GM12878 (cell line): ENCODE data around the gene NT5E. TPM values are rescaled to one million over a fixed set of nuclear protein-coding genes. Genes with fewer than 3 reads are reported as not detected.

Experiments used
- ATAC-seq: fragments of 200-7000 bp; cut with Tn5 transposase; 3 replicates; pipeline ENCODE4 v1.9.1; 2020; ENCODE audit warnings: mild to moderate bottlenecking, moderate library complexity
- BruUV-seq: library from RNA; stranded (reverse); fragments of 400-500 nt; replicated peaks from 2 replicates; lab custom pipeline; 2021; lab: Mats Ljungman, UMichigan
- CTCF ChIA-PET: fragments of 300-600 bp; sonication (Branson Sonifier 250); formaldehyde crosslinking; extraction: SDS; loops from one replicate; lab custom pipeline; 2021; ENCODE audit warnings: inconsistent platforms; lab: Yijun Ruan, JAX
- POLR2A ChIA-PET: fragments of 350-600 bp; formaldehyde crosslinking; extraction: SDS; loops from one replicate; lab custom pipeline; 2021; ENCODE audit warnings: inconsistent platforms; lab: Charles Lee
- RAD21 ChIA-PET: fragments of 300-600 bp; sonication (Branson Sonifier 250); formaldehyde crosslinking; loops from one replicate; lab custom pipeline; 2023; ENCODE audit warnings: antibody characterized with exemption; ENCODE audit not compliant: unreplicated experiment; lab: Charles Lee
- SMC1A ChIA-PET: fragments of 300-600 bp; sonication (Branson Sonifier 250); formaldehyde crosslinking; loops from one replicate; lab custom pipeline; 2023; ENCODE audit not compliant: unreplicated experiment, uncharacterized antibody; lab: Charles Lee
- DNase-seq: peaks from one replicate; pipeline ENCODE4 v3.0.0-alpha.2; 2011; ENCODE audit warnings: low read depth, low spot score
- FAIRE-seq: peaks from 3 replicates; lab custom pipeline; 2011; peaks lifted over from hg19 to GRCh38; lab: Jason Lieb, UNC
- H2AFZ ChIP-seq: 2 replicates; pipeline ENCODE4 v1.6.0; 2011; ENCODE audit warnings: low read depth, low read length, control low read depth; ENCODE audit not compliant: control insufficient read depth
- H3K27ac ChIP-seq: 2 replicates; pipeline ENCODE4 v1.5.1; 2011; ENCODE audit warnings: control low read depth; ENCODE audit not compliant: control insufficient read depth, insufficient read depth
- H3K27me3 ChIP-seq, 2 experiments: replicated peaks in 1 of 2; 2 replicates each; pipeline versions ENCODE4 v1.6.0 to v1.6.1; 2011; ENCODE audit warnings: low read length in 1 of 2; ENCODE audit not compliant: control insufficient read depth in 2 of 2, insufficient read depth in 2 of 2
- H3K36me3 ChIP-seq, 2 experiments: 2 replicates each; pipeline ENCODE4 v1.5.1; 2011; ENCODE audit warnings: low read length in 1 of 2; ENCODE audit not compliant: control insufficient read depth in 2 of 2, insufficient read depth in 2 of 2
- H3K4me1 ChIP-seq: 2 replicates; pipeline ENCODE4 v1.6.1; 2011; ENCODE audit warnings: mild to moderate bottlenecking, low read length, moderate library complexity, mixed read lengths; ENCODE audit not compliant: control insufficient read depth, insufficient read depth
- H3K4me2 ChIP-seq: 2 replicates; pipeline ENCODE4 v1.6.0; 2011; ENCODE audit warnings: control low read depth; ENCODE audit not compliant: control insufficient read depth, insufficient read depth
- H3K4me3 ChIP-seq: fragments of 200-600 bp; sonication (generic); 2 replicates; pipeline ENCODE4 v1.5.1; 2016
- H3K79me2 ChIP-seq: 2 replicates; pipeline ENCODE4 v1.6.0; 2011; ENCODE audit warnings: low read length; ENCODE audit not compliant: control insufficient read depth, insufficient read depth
- H3K9ac ChIP-seq: 2 replicates; pipeline ENCODE4 v1.8.0; 2011; ENCODE audit warnings: low read length, control low read depth, mixed read lengths; ENCODE audit not compliant: control insufficient read depth, insufficient read depth
- H3K9me3 ChIP-seq: replicated peaks from 3 replicates; pipeline ENCODE4 v1.5.1; 2011; ENCODE audit warnings: mild to moderate bottlenecking, low read length; ENCODE audit not compliant: control insufficient read depth, insufficient read depth
- H4K20me1 ChIP-seq: 2 replicates; pipeline ENCODE4 v1.6.0; 2011; ENCODE audit not compliant: control insufficient read depth, insufficient read depth
- ATF7 ChIP-seq: fragments of 450-650 bp; IDR thresholded peaks from 2 replicates; pipeline ENCODE4 v1.6.1; 2016; ENCODE audit warnings: low read depth, mild to moderate bottlenecking
- BMI1 ChIP-seq: fragments of 450-650 bp; IDR thresholded peaks from 2 replicates; pipeline ENCODE4 v1.6.1; 2016; ENCODE audit warnings: mild to moderate bottlenecking, moderate library complexity, borderline replicate concordance
- CREM ChIP-seq: IDR thresholded peaks from 2 replicates; pipeline ENCODE4 v1.6.1; 2014; ENCODE audit warnings: antibody characterized with exemption, low read depth
- EED ChIP-seq: sonication (generic); IDR thresholded peaks from 2 replicates; pipeline ENCODE4 v1.6.1; 2016; ENCODE audit warnings: antibody characterized with exemption, low read depth
- ESRRA ChIP-seq: IDR thresholded peaks from 2 replicates; pipeline ENCODE4 v1.6.1; 2012; ENCODE audit warnings: mild to moderate bottlenecking, low read length, improper control_type of control experiment
- FOXK2 ChIP-seq: fragments of 450-650 bp; IDR thresholded peaks from 2 replicates; pipeline ENCODE4 v1.6.1; 2017; ENCODE audit warnings: mild to moderate bottlenecking, moderate library complexity
- IKZF1 ChIP-seq: fragments of 450-650 bp; conservative IDR thresholded peaks from 2 replicates; pipeline ENCODE4 v1.6.1; 2017; ENCODE audit warnings: antibody characterized with exemption, mild to moderate bottlenecking
- MEF2B ChIP-seq: fragments of 450-650 bp; IDR thresholded peaks from 2 replicates; pipeline ENCODE4 v1.6.1; 2018; ENCODE audit warnings: mild to moderate bottlenecking, moderate library complexity; ENCODE audit not compliant: partially characterized antibody, poor library complexity, severe bottlenecking
- MTA3 ChIP-seq: IDR thresholded peaks from 2 replicates; pipeline ENCODE4 v1.6.1; 2012; ENCODE audit warnings: low read length, inconsistent platforms, borderline replicate concordance
- MYB ChIP-seq: fragments of 150-350 bp; IDR thresholded peaks from 2 replicates; pipeline ENCODE4 v1.6.1; 2014; ENCODE audit warnings: mild to moderate bottlenecking, low read depth, low read length, borderline replicate concordance
- RAD21 ChIP-seq: IDR thresholded peaks from 2 replicates; pipeline ENCODE4 v1.6.1; 2011; ENCODE audit warnings: mild to moderate bottlenecking, low read depth, low read length, moderate library complexity; ENCODE audit not compliant: insufficient read depth
- TCF7 ChIP-seq: IDR thresholded peaks from 2 replicates; pipeline ENCODE4 v1.6.1; 2014; ENCODE audit warnings: antibody characterized with exemption, borderline replicate concordance
- ZNF384 ChIP-seq: IDR thresholded peaks from 2 replicates; pipeline ENCODE4 v1.6.1; 2012; ENCODE audit warnings: low read depth, mild to moderate bottlenecking, low read length, improper control_type of control experiment, borderline replicate concordance
- ZNF622 ChIP-seq: fragments of 450-650 bp; IDR thresholded peaks from 2 replicates; pipeline ENCODE4 v1.6.1; 2017; ENCODE audit warnings: mild to moderate bottlenecking, inconsistent platforms
- WGBS: methylation state at CpG from one replicate; pipeline ENCODE4 v1.1.6; 2016; ENCODE audit warnings: low lambda C conversion rate; ENCODE audit not compliant: insufficient replicate concordance, insufficient coverage; ENCODE audit errors: missing lambda C conversion rate; 5-methylcytosine and 5-hydroxymethylcytosine counted together
- in situ Hi-C: fragments of 300-500 bp; cut with MboI; formaldehyde crosslinking; loops from 9 replicates; pipeline ENCODE4 v1.14.3; 2018; ENCODE audit warnings: mixed read lengths
- intact Hi-C: fragments of 100-400 bp; cut with micrococcal nuclease; formaldehyde crosslinking; loops from one replicate; pipeline ENCODE4 v1.14.2; 2022; ENCODE audit not compliant: unreplicated experiment
- polyA plus RNA-seq, 11 experiments: library from polyadenylated mRNA; depleted of rRNA in 4 of 11; unstranded in 6 of 11; stranded (reverse) in 5 of 11; fragments of >200 nt; fragmentation: Nextera tagmentation in 4 of 11; fragmentation: Illumina TruSeq in 1 of 11; extraction: Ambion mirVana in 4 of 11; extraction: Trizol in 1 of 11; gene quantifications; 1 replicate in 1 of 11; 2 replicates in 10 of 11; pipeline versions ENCODE4 v1.2.1 to v1.2.3, GENCODE V29; 2011 to 2016; ENCODE audit warnings: inconsistent platforms in 2 of 11, missing spikeins in 2 of 11, low read depth in 1 of 11
- total RNA-seq, 4 experiments: library from RNA; depleted of rRNA in 3 of 4; stranded (reverse); fragments of >200 nt in 3 of 4; fragmentation: Illumina TruSeq in 1 of 4; extraction: Trizol in 1 of 4; gene quantifications; 2 replicates each; pipeline versions ENCODE4 v1.2.1 to v1.2.3, GENCODE V29; 2013 to 2021

The NT5E gene
- total and polyA plus RNA-seq, 10 of the 15 experiments (the other 5 are each of a cell fraction or from before 2014, with no cell fraction given) = 1.9 to 9.7 (median 7.3) TPM

DNA sequence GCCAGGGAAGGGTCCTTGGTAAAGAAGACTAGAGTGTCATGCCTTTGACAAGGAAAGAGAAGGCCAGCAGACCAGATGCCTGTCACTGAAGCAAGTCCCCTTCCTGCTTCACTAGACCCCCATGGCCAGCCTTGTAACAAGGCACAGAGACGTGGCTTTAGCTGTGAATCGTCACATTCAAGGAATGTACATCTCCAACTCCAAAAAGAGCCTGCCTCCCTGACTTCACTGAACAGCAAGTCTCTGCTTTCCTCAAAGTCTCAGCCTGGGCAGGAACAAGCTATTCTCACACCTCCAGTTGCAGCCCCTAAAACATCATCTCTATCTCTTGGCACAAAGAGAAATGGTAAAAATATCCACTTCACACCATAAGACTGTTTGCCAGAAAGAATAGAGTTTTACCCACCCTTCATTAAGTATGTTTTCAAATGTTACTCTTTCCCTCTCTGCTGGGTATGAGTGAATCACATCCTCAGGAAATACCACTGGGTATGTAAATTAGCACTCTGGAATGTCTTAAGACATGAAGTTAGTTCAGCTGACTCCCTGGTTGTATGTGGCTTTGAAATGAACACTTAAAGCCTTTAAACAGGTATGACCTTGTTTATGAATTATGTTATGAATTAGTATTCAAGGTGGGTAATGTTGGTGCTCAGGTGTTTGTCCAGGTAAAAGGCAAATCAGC is 46.4 kb upstream of the NT5E start:
- intact Hi-C loops = loop anchor here (2.0 kb wide), 1 partner anchor 47 kb away; the partner anchor contains the start of gene NT5E
- Histone ChIP-seq H3K27ac (no peak overlapping the region), H3K4me1 (peaks cover 20% of the 10 kb centered on the region), H3K4me3 (no peak overlapping the region)
- no peak for ATAC-seq
- RAD21 ChIA-PET = interaction anchor here (0.9 to 6.0 kb wide), 4 partner anchors 17 to 240 kb away, joined by 4 to 48 read pairs (median 27); partner anchors contain the start of gene NT5E
- WGBS = 97% methylated on average over 2 of the region's 2 CpGs
- POLR2A ChIA-PET = interaction anchor here (1.1 to 6.0 kb wide), 3 partner anchors 16 to 50 kb away, joined by 3 to 50 read pairs (median 7); partner anchors contain the start of gene NT5E
- CTCF ChIA-PET = interaction anchor here (1.1 to 2.3 kb wide), 5 partner anchors 21 to 80 kb away, joined by 3 to 8 read pairs (median 3); no protein-coding TSS in a partner anchor
- no peak for DNase-seq
- no peak for FAIRE-seq
- no peak for TF ChIP-seq FOXK2
- no peak for TF ChIP-seq RAD21
- TF ChIP-seq MTA3 = no peak
- TF ChIP-seq ZNF622 = no peak
- TF ChIP-seq TCF7 = no peak
- no peak for TF ChIP-seq ZNF384
- TF ChIP-seq CREM = no peak
- TF ChIP-seq ESRRA = no peak
- TF ChIP-seq MEF2B = no peak
- no peak for TF ChIP-seq BMI1
- TF ChIP-seq IKZF1 = no peak
- TF ChIP-seq MYB = no peak
- TF ChIP-seq EED = no peak
- TF ChIP-seq ATF7 = no peak
- TF ChIP-seq, all 136 proteins: peak for 0
- H3K79me2 ChIP-seq = no peaks in the 10 kb centered on the region
- H3K9me3 ChIP-seq = no peaks in the 10 kb centered on the region
- in situ Hi-C loops = no loop called here
- H3K36me3 ChIP-seq = no peaks in the 10 kb centered on the region
- no peak overlapping the region for H2AFZ ChIP-seq
- no peak overlapping the region for H3K9ac ChIP-seq
- H4K20me1 ChIP-seq = no peaks in the 10 kb centered on the region
- no peaks in the 10 kb centered on the region for H3K27me3 ChIP-seq
- BruUV-seq = no TSS peak
- H3K4me2 ChIP-seq = no peak overlapping the region
- SMC1A ChIA-PET = interaction anchor here (1.1 to 8.3 kb wide), 5 partner anchors 26 to 80 kb away, joined by 3 to 79 read pairs (median 3); partner anchors contain the start of gene NT5E
